ENCODE measurements around the gene ABCC3. TPM values are rescaled to one million over a fixed set of nuclear protein-coding genes. Genes with fewer than 3 reads are reported as not detected.

The ABCC3 gene
- total RNA-seq, 1 experiment from 2014 or later, result not detected

DNA sequence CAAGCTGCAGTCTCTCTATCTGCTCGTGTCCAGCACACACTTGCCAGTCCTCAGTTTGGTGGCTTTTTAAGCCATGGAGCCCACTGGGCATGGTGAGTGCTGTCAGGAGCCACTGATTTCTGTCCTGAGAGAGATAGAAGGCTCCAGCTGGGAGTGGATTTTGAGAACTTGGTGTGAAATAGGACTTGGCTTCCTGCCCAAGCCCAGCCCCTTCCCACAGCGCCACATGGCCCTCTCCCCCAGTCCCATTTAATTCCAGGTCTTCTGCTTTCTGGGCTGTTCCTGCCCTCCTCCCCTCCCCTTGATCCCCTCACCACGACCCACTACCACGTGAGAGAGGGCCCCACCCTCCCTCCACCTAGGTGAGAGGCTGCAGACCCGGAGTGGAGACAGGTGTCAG is 14.4 kb upstream of the ABCC3 start:
- no peaks in the 10 kb centered on the region for H3K4me1 ChIP-seq (ENCODE audit: low read length)
- no peak overlapping the region for H3K4me2 ChIP-seq (ENCODE audit: low read depth, low read length, poor library complexity, severe bottlenecking)
- no peaks in the 10 kb centered on the region for H3K79me2 ChIP-seq (ENCODE audit: low read length)
- H3K9me2 ChIP-seq (replicated peaks; ENCODE audit: insufficient read depth, low read length), result no peaks in the 10 kb centered on the region
- no peak overlapping the region for H2AFZ ChIP-seq (ENCODE audit: low read length)
- no peaks in the 10 kb centered on the region for H3K27me3 ChIP-seq (ENCODE audit: low read length)
- DNase-seq, result no peak
- H3K9me3 ChIP-seq (ENCODE audit: low read length), result no peaks in the 10 kb centered on the region
- H4K20me1 ChIP-seq (ENCODE audit: insufficient read depth, low read depth, low read length), result no peaks in the 10 kb centered on the region
- no peak overlapping the region for H3K9ac ChIP-seq (ENCODE audit: low read length)
- H3K4me3 ChIP-seq (ENCODE audit: low read length), result no peak overlapping the region
- no peak overlapping the region for H3K27ac ChIP-seq (ENCODE audit: low read length)
- no peaks in the 10 kb centered on the region for H3K36me3 ChIP-seq (ENCODE audit: insufficient read depth, low read length)

GRCh38 chr17:50620858-50621257 is 13.8 kb upstream of the ABCC3 start:
- Histone ChIP-seq H3K4me3 (ENCODE audit: low read length) (no peak overlapping the region), H3K79me2 (ENCODE audit: low read length) (no peaks in the 10 kb centered on the region), H4K20me1 (ENCODE audit: insufficient read depth, low read depth, low read length) (no peaks in the 10 kb centered on the region), H3K27me3 (ENCODE audit: low read length) (no peaks in the 10 kb centered on the region), H3K9me3 (ENCODE audit: low read length) (no peaks in the 10 kb centered on the region), H3K36me3 (ENCODE audit: insufficient read depth, low read length) (no peaks in the 10 kb centered on the region), H3K9me2 (replicated peaks; ENCODE audit: insufficient read depth, low read length) (no peaks in the 10 kb centered on the region), H3K9ac (ENCODE audit: low read length) (no peak overlapping the region), H3K27ac (ENCODE audit: low read length) (no peak overlapping the region), H3K4me2 (ENCODE audit: low read depth, low read length, poor library complexity, severe bottlenecking) (no peak overlapping the region), H3K4me1 (ENCODE audit: low read length) (peaks cover 3% of the 10 kb centered on the region; the same call in 1 of the 2 replicates), H2AFZ (ENCODE audit: low read length) (no peak overlapping the region)
- DNase-seq, result peak; percentile 71

DNA sequence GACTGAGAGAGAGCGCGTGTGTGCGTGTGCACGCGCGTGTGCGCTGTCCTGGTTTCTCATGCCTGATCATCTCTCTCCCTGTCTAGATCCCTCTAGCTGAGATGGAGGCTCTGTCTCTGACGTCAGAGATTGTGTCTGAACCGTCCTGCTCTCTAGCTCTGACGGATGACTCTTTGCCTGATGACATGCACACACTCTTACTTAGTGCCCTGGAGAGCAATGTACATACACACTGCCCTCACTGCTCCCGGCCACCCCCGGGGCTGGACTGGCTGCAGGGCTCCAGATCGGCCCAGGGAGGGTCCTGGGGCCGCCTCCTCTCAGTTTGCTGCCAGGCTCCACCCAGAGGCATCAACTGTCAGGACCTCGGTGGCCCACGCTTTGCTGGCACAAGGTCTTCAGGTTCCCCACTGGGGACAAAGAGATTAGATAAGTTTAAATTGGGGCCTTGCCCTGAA is 13.1 kb upstream of the ABCC3 start:
- H3K9ac ChIP-seq (ENCODE audit: low read length), result no peak overlapping the region
- no peak for DNase-seq

DNA sequence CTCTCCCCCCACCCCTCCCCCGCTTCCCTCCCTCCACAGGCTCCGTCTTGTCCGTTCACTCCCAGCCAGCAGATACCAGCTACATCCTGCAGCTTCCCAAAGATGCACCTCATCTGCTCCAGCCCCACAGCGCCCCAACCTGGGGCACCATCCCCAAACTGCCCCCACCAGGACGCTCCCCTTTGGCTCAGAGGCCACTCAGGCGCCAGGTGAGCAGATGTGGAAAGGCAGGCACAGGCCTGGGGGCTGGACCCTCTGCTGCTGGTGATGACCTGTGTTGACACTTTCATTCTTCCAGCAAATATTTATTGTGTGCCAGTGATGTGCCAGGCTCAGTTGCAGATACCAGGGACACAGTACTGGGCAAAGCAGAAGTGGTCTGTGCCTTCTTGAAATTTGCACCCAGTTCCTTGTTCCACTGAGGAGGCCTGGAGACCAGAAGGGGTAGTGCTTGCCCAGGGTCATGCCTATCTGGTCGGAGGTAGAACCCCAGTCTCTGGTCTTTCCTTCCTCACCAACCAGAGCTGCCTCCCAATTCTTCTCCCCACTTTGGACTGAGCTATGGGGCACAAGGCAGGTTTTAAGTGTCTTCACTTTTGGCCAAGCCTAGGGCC is 10.3 kb upstream of the ABCC3 start:
- Histone ChIP-seq H3K27me3 (ENCODE audit: low read length) (no peaks in the 10 kb centered on the region), H3K9ac (ENCODE audit: low read length) (no peak overlapping the region), H3K4me3 (ENCODE audit: low read length) (no peak overlapping the region), H3K9me3 (ENCODE audit: low read length) (no peaks in the 10 kb centered on the region), H3K27ac (ENCODE audit: low read length) (no peak overlapping the region), H2AFZ (ENCODE audit: low read length) (no peak overlapping the region), H3K36me3 (ENCODE audit: insufficient read depth, low read length) (no peaks in the 10 kb centered on the region), H3K4me1 (ENCODE audit: low read length) (peaks cover 5% of the 10 kb centered on the region), H3K9me2 (replicated peaks; ENCODE audit: insufficient read depth, low read length) (no peaks in the 10 kb centered on the region), H3K79me2 (ENCODE audit: low read length) (no peaks in the 10 kb centered on the region), H4K20me1 (ENCODE audit: insufficient read depth, low read depth, low read length) (no peaks in the 10 kb centered on the region), H3K4me2 (ENCODE audit: low read depth, low read length, poor library complexity, severe bottlenecking) (no peak overlapping the region)
- DNase-seq, result no peak

More for the DNA sequence above, 13.1 kb upstream of the ABCC3 start:
- Histone ChIP-seq H3K4me2 (ENCODE audit: low read depth, low read length, poor library complexity, severe bottlenecking) (no peak overlapping the region), H3K4me3 (ENCODE audit: low read length) (no peak overlapping the region), H3K27ac (ENCODE audit: low read length) (no peak overlapping the region), H3K4me1 (ENCODE audit: low read length) (peaks cover 5% of the 10 kb centered on the region), H3K9me2 (replicated peaks; ENCODE audit: insufficient read depth, low read length) (no peaks in the 10 kb centered on the region), H3K9me3 (ENCODE audit: low read length) (no peaks in the 10 kb centered on the region), H2AFZ (ENCODE audit: low read length) (no peak overlapping the region), H3K79me2 (ENCODE audit: low read length) (no peaks in the 10 kb centered on the region), H3K27me3 (ENCODE audit: low read length) (no peaks in the 10 kb centered on the region), H3K36me3 (ENCODE audit: insufficient read depth, low read length) (no peaks in the 10 kb centered on the region), H4K20me1 (ENCODE audit: insufficient read depth, low read depth, low read length) (no peaks in the 10 kb centered on the region)

GRCh38 chr17:50625032-50625871 is 9.4 kb upstream of the ABCC3 start:
- no peak overlapping the region for H3K4me2 ChIP-seq (ENCODE audit: low read depth, low read length, poor library complexity, severe bottlenecking)

GRCh38 chr17:50626037-50626574 is 8.6 kb upstream of the ABCC3 start:
- no peaks in the 10 kb centered on the region for H3K79me2 ChIP-seq (ENCODE audit: low read length)
- no peak overlapping the region for H2AFZ ChIP-seq (ENCODE audit: low read length)
- no peak overlapping the region for H3K4me2 ChIP-seq (ENCODE audit: low read depth, low read length, poor library complexity, severe bottlenecking)
- H3K4me1 ChIP-seq (ENCODE audit: low read length), result peaks cover 5% of the 10 kb centered on the region
- DNase-seq, result peak; percentile 93
- no peaks in the 10 kb centered on the region for H3K9me3 ChIP-seq (ENCODE audit: low read length)
- H3K27ac ChIP-seq (ENCODE audit: low read length), result no peak overlapping the region
- H4K20me1 ChIP-seq (ENCODE audit: insufficient read depth, low read depth, low read length), result no peaks in the 10 kb centered on the region
- no peaks in the 10 kb centered on the region for H3K36me3 ChIP-seq (ENCODE audit: insufficient read depth, low read length)
- no peaks in the 10 kb centered on the region for H3K27me3 ChIP-seq (ENCODE audit: low read length)
- H3K4me3 ChIP-seq (ENCODE audit: low read length), result no peak overlapping the region
- no peaks in the 10 kb centered on the region for H3K9me2 ChIP-seq (replicated peaks; ENCODE audit: insufficient read depth, low read length)
- H3K9ac ChIP-seq (ENCODE audit: low read length), result no peak overlapping the region

More at GRCh38 chr17:50625032-50625871, 9.4 kb upstream of the ABCC3 start:
- no peak overlapping the region for H3K27ac ChIP-seq (ENCODE audit: low read length)
- H3K36me3 ChIP-seq (ENCODE audit: insufficient read depth, low read length), result no peaks in the 10 kb centered on the region
- H3K9me3 ChIP-seq (ENCODE audit: low read length), result no peaks in the 10 kb centered on the region
- H3K4me1 ChIP-seq (ENCODE audit: low read length), result peaks cover 5% of the 10 kb centered on the region
- H4K20me1 ChIP-seq (ENCODE audit: insufficient read depth, low read depth, low read length), result no peaks in the 10 kb centered on the region
- H2AFZ ChIP-seq (ENCODE audit: low read length), result no peak overlapping the region
- H3K79me2 ChIP-seq (ENCODE audit: low read length), result no peaks in the 10 kb centered on the region
- no peak overlapping the region for H3K9ac ChIP-seq (ENCODE audit: low read length)
- no peak for DNase-seq
- no peaks in the 10 kb centered on the region for H3K9me2 ChIP-seq (replicated peaks; ENCODE audit: insufficient read depth, low read length)
- no peaks in the 10 kb centered on the region for H3K27me3 ChIP-seq (ENCODE audit: low read length)
- no peak overlapping the region for H3K4me3 ChIP-seq (ENCODE audit: low read length)

- H3K27me3 ChIP-seq (ENCODE audit: low read length), result no peaks in the 10 kb centered on the region
- H3K4me2 ChIP-seq (ENCODE audit: low read depth, low read length, poor library complexity, severe bottlenecking), result no peak overlapping the region
- H2AFZ ChIP-seq (ENCODE audit: low read length), result no peak overlapping the region
These were observed 7.5 kb upstream of the ABCC3 start for GRCh38 chr17:50627036-50627781.

More at GRCh38 chr17:50627036-50627781, 7.5 kb upstream of the ABCC3 start:
- Histone ChIP-seq H4K20me1 (ENCODE audit: insufficient read depth, low read depth, low read length) (no peaks in the 10 kb centered on the region), H3K79me2 (ENCODE audit: low read length) (no peaks in the 10 kb centered on the region), H3K9me3 (ENCODE audit: low read length) (no peaks in the 10 kb centered on the region), H3K9me2 (replicated peaks; ENCODE audit: insufficient read depth, low read length) (no peaks in the 10 kb centered on the region), H3K27ac (ENCODE audit: low read length) (no peak overlapping the region), H3K9ac (ENCODE audit: low read length) (no peak overlapping the region), H3K4me1 (ENCODE audit: low read length) (peaks cover 5% of the 10 kb centered on the region), H3K4me3 (ENCODE audit: low read length) (no peak overlapping the region), H3K36me3 (ENCODE audit: insufficient read depth, low read length) (no peaks in the 10 kb centered on the region)
- DNase-seq, result no peak
